Suprapubic skin (tissue), 4 donors: ENCODE measurements around the gene ITGAL.

Experiments
- POLR2A ChIP-seq, 2 donors: fragments of 450-650 bp; IDR thresholded peaks; one replicate each; pipeline ENCODE4 v1.6.1; 2017; ENCODE audit warnings: antibody characterized with exemption in 2 of 2, mild to moderate bottlenecking in 2 of 2, moderate library complexity in 2 of 2
- POLR2AphosphoS5 ChIP-seq, 3 donors: sonication (generic); formaldehyde crosslinking; IDR thresholded peaks; one replicate each; pipeline ENCODE4 v1.6.1; 2017; ENCODE audit warnings: antibody characterized with exemption in 3 of 3
- TF ChIP-seq, protein P1 (sequence below), 2 donors: fragments of 200-600 bp in 1 of 2; fragments of 450-650 bp in 1 of 2; sonication (generic) in 1 of 2; IDR thresholded peaks; one replicate each; pipeline ENCODE4 v1.5.1; 2016 to 2019; ENCODE audit warnings: antibody characterized with exemption in 2 of 2, mild to moderate bottlenecking in 1 of 2, moderate library complexity in 1 of 2

DNA sequence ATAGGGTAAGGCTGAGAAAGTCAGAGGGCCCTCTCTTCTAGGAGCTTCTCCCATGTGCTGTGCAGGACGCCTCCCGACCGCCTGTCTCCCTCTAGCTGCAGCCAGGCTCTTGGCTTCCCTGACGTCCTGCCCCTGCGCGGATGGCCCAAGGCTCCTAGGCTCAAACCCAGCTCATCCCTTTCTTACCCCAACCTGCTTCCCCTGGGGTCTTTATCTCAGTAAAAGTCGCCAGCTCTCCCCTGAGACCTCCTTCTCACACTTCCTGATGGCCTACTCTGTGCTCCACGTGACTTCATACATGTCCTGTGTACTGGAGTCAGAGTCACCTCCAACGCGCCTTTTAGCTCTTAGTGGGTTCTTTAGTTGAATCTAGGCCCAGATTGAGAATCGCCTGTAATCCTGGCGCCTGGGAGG lies 63.2 kb downstream of the ITGAL start:
- TF ChIP-seq POLR2AphosphoS5 (IDR thresholded peaks at IDR 0.05) (no peak), POLR2A (IDR thresholded peaks at IDR 0.05) (no peak)
- TF ChIP-seq, protein P1, sequence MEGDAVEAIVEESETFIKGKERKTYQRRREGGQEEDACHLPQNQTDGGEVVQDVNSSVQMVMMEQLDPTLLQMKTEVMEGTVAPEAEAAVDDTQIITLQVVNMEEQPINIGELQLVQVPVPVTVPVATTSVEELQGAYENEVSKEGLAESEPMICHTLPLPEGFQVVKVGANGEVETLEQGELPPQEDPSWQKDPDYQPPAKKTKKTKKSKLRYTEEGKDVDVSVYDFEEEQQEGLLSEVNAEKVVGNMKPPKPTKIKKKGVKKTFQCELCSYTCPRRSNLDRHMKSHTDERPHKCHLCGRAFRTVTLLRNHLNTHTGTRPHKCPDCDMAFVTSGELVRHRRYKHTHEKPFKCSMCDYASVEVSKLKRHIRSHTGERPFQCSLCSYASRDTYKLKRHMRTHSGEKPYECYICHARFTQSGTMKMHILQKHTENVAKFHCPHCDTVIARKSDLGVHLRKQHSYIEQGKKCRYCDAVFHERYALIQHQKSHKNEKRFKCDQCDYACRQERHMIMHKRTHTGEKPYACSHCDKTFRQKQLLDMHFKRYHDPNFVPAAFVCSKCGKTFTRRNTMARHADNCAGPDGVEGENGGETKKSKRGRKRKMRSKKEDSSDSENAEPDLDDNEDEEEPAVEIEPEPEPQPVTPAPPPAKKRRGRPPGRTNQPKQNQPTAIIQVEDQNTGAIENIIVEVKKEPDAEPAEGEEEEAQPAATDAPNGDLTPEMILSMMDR (IDR thresholded peaks at IDR 0.05), result peak; percentile 23 to 83
